Cardiac muscle cell (in vitro differentiated cells and primary cell): ENCODE measurements around the gene ME1. TPM values are rescaled to one million over a fixed set of nuclear protein-coding genes. Genes with fewer than 3 reads are reported as not detected.
A peak's percentile ranks its signal among the peaks of the same experiment; 100 is the strongest.

Source experiments
- DNase-seq, 2 donors: peaks; one replicate each; pipeline versions ENCODE4 v3.0.0 to v3.0.0-alpha.2; 2010 to 2017; ENCODE audit warnings: low read depth in 1 of 2, low spot score in 1 of 2
- H3K27ac ChIP-seq: fragments of 200-600 bp; sonication (generic); 2 replicates; pipeline ENCODE4 v1.5.1; 2016
- H3K27me3 ChIP-seq: fragments of 200-600 bp; sonication (generic); 2 replicates; pipeline ENCODE4 v1.6.0; 2016; ENCODE audit warnings: control low read depth
- H3K36me3 ChIP-seq: fragments of 200-600 bp; sonication (generic); 2 replicates; pipeline ENCODE4 v1.5.1; 2016; ENCODE audit warnings: control low read depth
- H3K4me1 ChIP-seq: fragments of 200-600 bp; sonication (generic); 2 replicates; pipeline ENCODE4 v1.8.1; 2017; ENCODE audit warnings: low read depth, mild to moderate bottlenecking, mixed run types
- H3K4me3 ChIP-seq: fragments of 200-600 bp; sonication (generic); 2 replicates; pipeline ENCODE4 v1.5.1; 2016; ENCODE audit warnings: mild to moderate bottlenecking
- H3K9me3 ChIP-seq: fragments of 200-600 bp; sonication (generic); 2 replicates; pipeline ENCODE4 v1.5.1; 2017; ENCODE audit warnings: low read depth, mild to moderate bottlenecking, control low read depth
- CTCF ChIP-seq: IDR thresholded peaks from 2 replicates; pipeline ENCODE4 v1.5.1; 2012; ENCODE audit warnings: low read depth, mild to moderate bottlenecking, low read length
- polyA plus RNA-seq: library from polyadenylated mRNA; unstranded; fragments of >200 nt; fragmentation: Nextera tagmentation; extraction: Ambion mirVana; gene quantifications from 2 replicates; pipeline ENCODE4 v1.2.1, GENCODE V29; 2016
- total RNA-seq: library from RNA; depleted of rRNA; stranded (reverse); fragments of >200 nt; gene quantifications from 2 replicates; pipeline ENCODE4 v1.2.3, GENCODE V29; 2016

Gene ME1
- total and polyA plus RNA-seq, 2 experiments from 2014 or later: 2.0 to 6.6 TPM

- DNase-seq: no peak
- H3K27me3 ChIP-seq: no peaks in the 10 kb centered on the region
- TF ChIP-seq CTCF: no peak
These were observed 48.9 kb downstream of the ME1 start for GRCh38 chr6:83381949-83382348.

GRCh38 chr6:83378621-83379388 is 52.0 kb downstream of the ME1 start:
- Histone ChIP-seq H3K4me1 (no peaks in the 10 kb centered on the region), H3K27ac (no peak overlapping the region), H3K4me3 (no peak overlapping the region), H3K27me3 (no peaks in the 10 kb centered on the region), H3K9me3 (no peaks in the 10 kb centered on the region), H3K36me3 (no peaks in the 10 kb centered on the region)
- peak in 1 of 2 donors; percentile 63 for DNase-seq
- TF ChIP-seq CTCF: no peak

More at GRCh38 chr6:83381949-83382348, 48.9 kb downstream of the ME1 start:
- Histone ChIP-seq H3K9me3 (no peaks in the 10 kb centered on the region), H3K36me3 (no peaks in the 10 kb centered on the region), H3K4me3 (no peak overlapping the region), H3K27ac (no peak overlapping the region), H3K4me1 (no peaks in the 10 kb centered on the region)

GRCh38 chr6:83371423-83371822 is 59.4 kb downstream of the ME1 start:
- Histone ChIP-seq H3K27me3 (no peaks in the 10 kb centered on the region), H3K9me3 (no peaks in the 10 kb centered on the region), H3K27ac (no peak overlapping the region), H3K36me3 (no peaks in the 10 kb centered on the region), H3K4me3 (no peak overlapping the region), H3K4me1 (no peaks in the 10 kb centered on the region)
- peak in 1 of 2 donors; percentile 75 for DNase-seq
- no peak for TF ChIP-seq CTCF

GRCh38 chr6:83370567-83370966 is 60.3 kb downstream of the ME1 start:
- Histone ChIP-seq H3K27me3 (no peaks in the 10 kb centered on the region), H3K4me3 (no peak overlapping the region), H3K36me3 (no peaks in the 10 kb centered on the region), H3K9me3 (no peaks in the 10 kb centered on the region), H3K4me1 (no peaks in the 10 kb centered on the region), H3K27ac (no peak overlapping the region)
- no peak for TF ChIP-seq CTCF
- DNase-seq: peak in 1 of 2 donors; percentile 38

- no peak for DNase-seq
- Histone ChIP-seq H3K27ac (no peak overlapping the region), H3K36me3 (no peaks in the 10 kb centered on the region), H3K9me3 (no peaks in the 10 kb centered on the region), H3K4me1 (no peaks in the 10 kb centered on the region), H3K4me3 (no peak overlapping the region), H3K27me3 (no peaks in the 10 kb centered on the region)
- no peak for TF ChIP-seq CTCF
These were observed 61.2 kb downstream of the ME1 start for GRCh38 chr6:83369692-83370091.
